ENCODE measurements around the gene IGF1R. TPM values are rescaled to one million over a fixed set of nuclear protein-coding genes. Genes with fewer than 3 reads are reported as not detected.

The IGF1R gene
- total and polyA plus RNA-seq, 2 of the 13 experiments (the other 11 are each of a cell fraction or from before 2014, with no cell fraction given), result 15.9 to 18.4 TPM

DNA sequence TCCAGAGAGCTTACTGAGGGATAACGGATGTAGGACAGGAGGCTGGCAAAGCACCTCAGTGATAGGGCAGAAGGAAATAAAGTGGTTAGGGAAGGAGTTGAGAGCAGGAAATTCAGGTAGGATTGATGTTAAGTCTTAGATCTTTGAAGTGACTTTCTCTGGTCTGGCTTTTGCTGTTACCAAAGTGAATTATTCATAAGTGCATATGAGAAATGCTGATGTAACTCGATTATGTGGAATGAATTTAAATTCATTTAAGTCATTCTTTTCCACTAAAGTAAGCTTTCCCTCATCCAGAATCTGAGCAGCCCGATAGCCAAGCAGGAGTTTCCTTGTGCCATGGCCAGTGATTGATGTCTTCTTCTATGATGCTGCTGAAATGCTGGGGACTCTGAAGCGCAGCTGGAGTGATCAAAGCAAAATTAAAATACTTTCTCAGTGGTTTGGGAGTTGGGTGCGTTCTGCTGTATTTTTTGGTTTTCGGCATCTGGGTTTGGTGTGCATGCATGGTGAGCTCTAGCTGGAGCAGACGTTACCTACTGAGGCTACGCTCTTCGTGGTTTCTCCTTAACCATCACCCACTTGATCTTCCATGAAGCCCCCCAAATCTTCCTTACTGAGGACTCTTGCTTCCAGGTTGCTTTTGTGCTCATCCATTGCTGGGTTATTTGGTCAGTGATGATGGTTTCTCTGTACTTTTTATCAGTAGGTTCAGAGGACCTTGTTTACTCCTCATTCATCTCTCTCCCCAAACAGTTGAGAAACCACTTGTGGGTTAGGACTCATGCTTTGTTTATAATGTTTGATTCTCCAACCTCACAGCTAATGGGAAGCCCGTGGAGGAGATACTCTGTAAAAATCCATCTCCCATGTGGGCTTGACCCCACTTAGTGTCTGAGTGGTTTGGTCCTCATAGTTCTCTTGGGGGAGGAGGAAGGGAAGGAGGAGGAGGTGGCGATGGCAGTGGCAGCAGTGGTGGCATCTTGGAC is 72.5 kb downstream of the IGF1R start:
- Histone ChIP-seq H4K20me1 (ENCODE audit: insufficient read depth, low read length) (peaks cover 73% of the 10 kb centered on the region), H3K36me3 (replicated peaks in 1 of 2; ENCODE audit: control insufficient read depth in 1 of 2, insufficient read depth in 2 of 2, low read length in 2 of 2) (no peaks in the 10 kb centered on the region; a peak in 1 of 5 replicates), H2AFZ (ENCODE audit: low read length) (no peak overlapping the region), H3K27me3 (ENCODE audit: control insufficient read depth in 1 of 2, insufficient read depth in 2 of 2, low read length in 2 of 2) (no peaks in the 10 kb centered on the region), H3K9ac (ENCODE audit: insufficient read depth, low read depth, low read length) (no peak overlapping the region), H3K4me3 (replicated peaks in 1 of 3; ENCODE audit: insufficient read depth in 1 of 3, low read depth in 2 of 3, low read length in 3 of 3) (no peak overlapping the region), H3K4me1 (ENCODE audit: insufficient read depth, low read length) (peaks cover 89% of the 10 kb centered on the region), H3K79me2 (ENCODE audit: insufficient read depth, low read length) (peaks cover 100% of the 10 kb centered on the region), H3K9me3 (ENCODE audit: low read length) (no peaks in the 10 kb centered on the region), H3K27ac (ENCODE audit: extremely low read length, insufficient read depth, low read length) (no peak overlapping the region), H3K4me2 (ENCODE audit: low read depth, low read length) (no peak overlapping the region)
- no peak for ATAC-seq
- intact Hi-C loops (cut with micrococcal nuclease; ENCODE audit: unreplicated experiment), result loop anchor here (5.0 kb wide), 1 partner anchor 56 kb away; no protein-coding TSS in a partner anchor
- no TSS peak for BruUV-seq (replicated peaks)
- ChIA-PET POLR2A (no interaction called here), CTCF (ENCODE audit: low intra/inter-chr PET ratio, low total read pairs) (no interaction called here)
- TF ChIP-seq, protein P1, sequence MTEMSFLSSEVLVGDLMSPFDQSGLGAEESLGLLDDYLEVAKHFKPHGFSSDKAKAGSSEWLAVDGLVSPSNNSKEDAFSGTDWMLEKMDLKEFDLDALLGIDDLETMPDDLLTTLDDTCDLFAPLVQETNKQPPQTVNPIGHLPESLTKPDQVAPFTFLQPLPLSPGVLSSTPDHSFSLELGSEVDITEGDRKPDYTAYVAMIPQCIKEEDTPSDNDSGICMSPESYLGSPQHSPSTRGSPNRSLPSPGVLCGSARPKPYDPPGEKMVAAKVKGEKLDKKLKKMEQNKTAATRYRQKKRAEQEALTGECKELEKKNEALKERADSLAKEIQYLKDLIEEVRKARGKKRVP (CRISPR knock-in tag; IDR thresholded peaks at IDR 0.05), result no peak
- TF ChIP-seq FOXA3 (CRISPR knock-in tag; IDR thresholded peaks at IDR 0.05), result peak; percentile 18; the same call in 1 of the 2 replicates
- no peak for DNase-seq (ENCODE audit: low spot score)
- 86% methylated on average over 11 of the region's 11 CpGs for WGBS (ENCODE audit: low lambda C conversion rate)
- in situ Hi-C loops (cut with HindIII; ENCODE audit: extremely low pct_ligation_motif_present, low pct_unique_long_range_greater_than_20kb), result no loop called here
- FAIRE-seq, result no peak

DNA sequence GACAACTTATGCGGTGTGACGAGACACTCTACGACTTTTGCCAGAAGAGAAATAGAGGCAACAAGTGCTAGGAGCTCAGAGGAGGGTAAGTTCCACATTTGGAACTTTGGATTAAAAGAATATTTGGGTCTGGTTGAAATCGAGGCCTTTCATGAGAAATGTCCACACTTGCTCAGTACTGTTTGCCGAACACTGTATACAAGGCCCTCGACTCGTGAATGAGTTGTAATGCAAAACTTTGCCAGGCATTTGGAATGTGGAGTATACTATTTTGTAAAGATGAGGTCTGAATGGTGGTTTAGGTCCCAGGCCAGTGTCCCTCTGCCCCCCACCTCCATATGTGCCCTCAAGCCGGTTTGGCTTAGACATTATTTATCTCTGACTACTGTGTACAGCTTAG is 73.9 kb downstream of the IGF1R start:
- DNase-seq (ENCODE audit: low spot score) (no peak), FAIRE-seq (no peak), ATAC-seq (no peak)
- no peak overlapping the region for H3K27ac ChIP-seq (ENCODE audit: extremely low read length, insufficient read depth, low read length)
- no peaks in the 10 kb centered on the region for H3K9me3 ChIP-seq (ENCODE audit: low read length)
- peaks cover 66% of the 10 kb centered on the region for H4K20me1 ChIP-seq (ENCODE audit: insufficient read depth, low read length)
- peaks cover 100% of the 10 kb centered on the region for H3K4me1 ChIP-seq (ENCODE audit: insufficient read depth, low read length)
- no peak overlapping the region for H3K9ac ChIP-seq (ENCODE audit: insufficient read depth, low read depth, low read length)
- no peaks in the 10 kb centered on the region; a peak in 2 of 5 replicates for H3K36me3 ChIP-seq (replicated peaks in 1 of 2; ENCODE audit: control insufficient read depth in 1 of 2, insufficient read depth in 2 of 2, low read length in 2 of 2)
- intact Hi-C loops (cut with micrococcal nuclease; ENCODE audit: unreplicated experiment) (loop anchor here (5.0 kb wide), 1 partner anchor 55 kb away; no protein-coding TSS in a partner anchor), in situ Hi-C loops (cut with HindIII; ENCODE audit: extremely low pct_ligation_motif_present, low pct_unique_long_range_greater_than_20kb) (no loop called here)
- H3K4me3 ChIP-seq (replicated peaks in 1 of 3; ENCODE audit: insufficient read depth in 1 of 3, low read depth in 2 of 3, low read length in 3 of 3), result no peak overlapping the region
- H3K79me2 ChIP-seq (ENCODE audit: insufficient read depth, low read length), result peaks cover 98% of the 10 kb centered on the region
- 87% methylated on average over 8 of the region's 8 CpGs for WGBS (ENCODE audit: low lambda C conversion rate)
- no peak overlapping the region for H3K4me2 ChIP-seq (ENCODE audit: low read depth, low read length)
- POLR2A ChIA-PET, result no interaction called here
- BruUV-seq (replicated peaks), result no TSS peak
- no peaks in the 10 kb centered on the region for H3K27me3 ChIP-seq (ENCODE audit: control insufficient read depth in 1 of 2, insufficient read depth in 2 of 2, low read length in 2 of 2)
- CTCF ChIA-PET (ENCODE audit: low intra/inter-chr PET ratio, low total read pairs), result no interaction called here
- no peak overlapping the region for H2AFZ ChIP-seq (ENCODE audit: low read length)
- no peak for TF ChIP-seq ZNF83 (CRISPR knock-in tag; IDR thresholded peaks at IDR 0.05; ENCODE audit: borderline replicate concordance)
- no peak for TF ChIP-seq CCDC6 (CRISPR knock-in tag; IDR thresholded peaks at IDR 0.05)
- no peak for TF ChIP-seq ZNF34 (CRISPR knock-in tag; IDR thresholded peaks at IDR 0.05; ENCODE audit: borderline replicate concordance)
- TF ChIP-seq, protein P2, sequence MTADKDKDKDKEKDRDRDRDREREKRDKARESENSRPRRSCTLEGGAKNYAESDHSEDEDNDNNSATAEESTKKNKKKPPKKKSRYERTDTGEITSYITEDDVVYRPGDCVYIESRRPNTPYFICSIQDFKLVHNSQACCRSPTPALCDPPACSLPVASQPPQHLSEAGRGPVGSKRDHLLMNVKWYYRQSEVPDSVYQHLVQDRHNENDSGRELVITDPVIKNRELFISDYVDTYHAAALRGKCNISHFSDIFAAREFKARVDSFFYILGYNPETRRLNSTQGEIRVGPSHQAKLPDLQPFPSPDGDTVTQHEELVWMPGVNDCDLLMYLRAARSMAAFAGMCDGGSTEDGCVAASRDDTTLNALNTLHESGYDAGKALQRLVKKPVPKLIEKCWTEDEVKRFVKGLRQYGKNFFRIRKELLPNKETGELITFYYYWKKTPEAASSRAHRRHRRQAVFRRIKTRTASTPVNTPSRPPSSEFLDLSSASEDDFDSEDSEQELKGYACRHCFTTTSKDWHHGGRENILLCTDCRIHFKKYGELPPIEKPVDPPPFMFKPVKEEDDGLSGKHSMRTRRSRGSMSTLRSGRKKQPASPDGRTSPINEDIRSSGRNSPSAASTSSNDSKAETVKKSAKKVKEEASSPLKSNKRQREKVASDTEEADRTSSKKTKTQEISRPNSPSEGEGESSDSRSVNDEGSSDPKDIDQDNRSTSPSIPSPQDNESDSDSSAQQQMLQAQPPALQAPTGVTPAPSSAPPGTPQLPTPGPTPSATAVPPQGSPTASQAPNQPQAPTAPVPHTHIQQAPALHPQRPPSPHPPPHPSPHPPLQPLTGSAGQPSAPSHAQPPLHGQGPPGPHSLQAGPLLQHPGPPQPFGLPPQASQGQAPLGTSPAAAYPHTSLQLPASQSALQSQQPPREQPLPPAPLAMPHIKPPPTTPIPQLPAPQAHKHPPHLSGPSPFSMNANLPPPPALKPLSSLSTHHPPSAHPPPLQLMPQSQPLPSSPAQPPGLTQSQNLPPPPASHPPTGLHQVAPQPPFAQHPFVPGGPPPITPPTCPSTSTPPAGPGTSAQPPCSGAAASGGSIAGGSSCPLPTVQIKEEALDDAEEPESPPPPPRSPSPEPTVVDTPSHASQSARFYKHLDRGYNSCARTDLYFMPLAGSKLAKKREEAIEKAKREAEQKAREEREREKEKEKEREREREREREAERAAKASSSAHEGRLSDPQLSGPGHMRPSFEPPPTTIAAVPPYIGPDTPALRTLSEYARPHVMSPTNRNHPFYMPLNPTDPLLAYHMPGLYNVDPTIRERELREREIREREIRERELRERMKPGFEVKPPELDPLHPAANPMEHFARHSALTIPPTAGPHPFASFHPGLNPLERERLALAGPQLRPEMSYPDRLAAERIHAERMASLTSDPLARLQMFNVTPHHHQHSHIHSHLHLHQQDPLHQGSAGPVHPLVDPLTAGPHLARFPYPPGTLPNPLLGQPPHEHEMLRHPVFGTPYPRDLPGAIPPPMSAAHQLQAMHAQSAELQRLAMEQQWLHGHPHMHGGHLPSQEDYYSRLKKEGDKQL (CRISPR knock-in tag; IDR thresholded peaks at IDR 0.05; ENCODE audit: low read depth), result no peak
- no peak for TF ChIP-seq ZNF790 (CRISPR knock-in tag; IDR thresholded peaks at IDR 0.05; ENCODE audit: borderline replicate concordance)
- TF ChIP-seq PITX1 (CRISPR knock-in tag; IDR thresholded peaks at IDR 0.05), result no peak
- TF ChIP-seq KDM3A (CRISPR knock-in tag; IDR thresholded peaks at IDR 0.05; ENCODE audit: low read depth), result no peak
- no peak for TF ChIP-seq ZFP82 (CRISPR knock-in tag; IDR thresholded peaks at IDR 0.05; ENCODE audit: borderline replicate concordance)
